SK-N-SH treated with all-trans-retinoic acid at 6 μM for 48 hours (cell line): ENCODE results near the gene SORCS1.

ENCODE experiments used
- ATAC-seq: fragments of 200-7000 bp; cut with Tn5 transposase; 3 replicates; pipeline ENCODE4 v1.9.1; 2020; ENCODE audit warnings: mild to moderate bottlenecking, moderate library complexity
- ARNTL ChIP-seq: fragments of 450-650 bp; formaldehyde crosslinking; IDR thresholded peaks from 2 replicates; pipeline ENCODE4 v1.5.0; 2020; ENCODE audit warnings: low read depth, mild to moderate bottlenecking, moderate library complexity, borderline replicate concordance
- BACH2 ChIP-seq: fragments of 250-450 bp; sonication (Bioruptor Pico); IDR thresholded peaks from 2 replicates; pipeline ENCODE4 v1.9.0; 2021; ENCODE audit warnings: mild to moderate bottlenecking, borderline replicate concordance
- CSDC2 ChIP-seq: fragments of 250-450 bp; sonication (Bioruptor Pico); IDR thresholded peaks from 2 replicates; pipeline ENCODE4 v1.5.0; 2020; ENCODE audit warnings: mild to moderate bottlenecking, moderate library complexity
- ISL1 ChIP-seq: fragments of 250-450 bp; sonication (Bioruptor Pico); IDR thresholded peaks from 2 replicates; pipeline ENCODE4 v2.1.2; 2022; ENCODE audit warnings: mild to moderate bottlenecking, moderate library complexity
- OSR1 ChIP-seq: fragments of 250-450 bp; sonication (Bioruptor Pico); IDR thresholded peaks from 2 replicates; pipeline ENCODE4 v1.8.0; 2022; ENCODE audit warnings: moderate library complexity, mild to moderate bottlenecking, inconsistent platforms
- PPARA ChIP-seq: fragments of 250-450 bp; sonication (Bioruptor Pico); IDR thresholded peaks from 2 replicates; pipeline ENCODE4 v1.5.0; 2020; ENCODE audit warnings: mild to moderate bottlenecking, borderline replicate concordance
- SNAI2 ChIP-seq: fragments of 250-450 bp; sonication (Bioruptor Pico); IDR thresholded peaks from 2 replicates; pipeline ENCODE4 v1.5.0; 2020; ENCODE audit warnings: mild to moderate bottlenecking, moderate library complexity
- TOX ChIP-seq: fragments of 250-450 bp; sonication (Bioruptor Pico); IDR thresholded peaks from 2 replicates; pipeline ENCODE4 v1.8.0; 2021; ENCODE audit warnings: mild to moderate bottlenecking, moderate library complexity, borderline replicate concordance
- ZC3H10 ChIP-seq: fragments of 250-450 bp; sonication (Bioruptor Pico); IDR thresholded peaks from 2 replicates; pipeline ENCODE4 v1.5.1; 2021; ENCODE audit warnings: mild to moderate bottlenecking, moderate library complexity
- ZFP3 ChIP-seq: fragments of 250-450 bp; sonication (Bioruptor Pico); IDR thresholded peaks from 2 replicates; pipeline ENCODE4 v1.5.0; 2020; ENCODE audit warnings: mild to moderate bottlenecking, moderate library complexity
- ZNF565 ChIP-seq: fragments of 450-650 bp; formaldehyde crosslinking; conservative IDR thresholded peaks from 2 replicates; pipeline ENCODE4 v1.5.0; 2020; ENCODE audit warnings: low read depth, mild to moderate bottlenecking, moderate library complexity
- ZNF70 ChIP-seq: fragments of 450-650 bp; formaldehyde crosslinking; IDR thresholded peaks from 2 replicates; pipeline ENCODE4 v1.5.0; 2020; ENCODE audit warnings: mild to moderate bottlenecking, moderate library complexity
- ZNF8 ChIP-seq: fragments of 450-650 bp; formaldehyde crosslinking; IDR thresholded peaks from 2 replicates; pipeline ENCODE4 v1.5.0; 2020; ENCODE audit warnings: mild to moderate bottlenecking, moderate library complexity
- TF ChIP-seq, protein P1 (sequence below): fragments of 250-450 bp; sonication (Bioruptor Pico); IDR thresholded peaks from 2 replicates; pipeline ENCODE4 v1.5.1; 2020; ENCODE audit warnings: low read depth, mild to moderate bottlenecking, moderate library complexity
- TF ChIP-seq, protein P2 (sequence below): fragments of 250-450 bp; sonication (Bioruptor Pico); IDR thresholded peaks from 2 replicates; pipeline ENCODE4 v1.5.0; 2020; ENCODE audit warnings: mild to moderate bottlenecking, moderate library complexity
- TF ChIP-seq, protein P3 (sequence below): fragments of 250-450 bp; sonication (Bioruptor Pico); IDR thresholded peaks from 2 replicates; pipeline ENCODE4 v1.8.0; 2020; ENCODE audit warnings: mild to moderate bottlenecking, moderate library complexity, borderline replicate concordance
- TF ChIP-seq, protein P4 (sequence below): fragments of 250-450 bp; sonication (Bioruptor Pico); IDR thresholded peaks from 2 replicates; pipeline ENCODE4 v1.8.0; 2021; ENCODE audit warnings: low read depth, mild to moderate bottlenecking, moderate library complexity, borderline replicate concordance

The SORCS1 gene

DNA sequence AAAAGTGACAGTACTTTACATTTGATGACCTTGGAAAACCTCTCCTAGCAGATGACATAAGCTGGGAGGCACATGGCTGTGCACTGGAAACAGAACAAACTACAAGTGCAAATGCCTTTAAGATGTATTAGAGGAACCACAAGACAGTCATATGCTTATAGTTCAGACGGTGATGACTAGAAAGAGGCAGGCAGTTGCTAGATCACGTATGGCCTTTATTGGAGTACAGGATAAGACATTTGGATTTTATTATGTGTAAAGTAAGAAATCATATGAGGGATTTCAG is 290.0 kb downstream of the SORCS1 start:
- ATAC-seq, result no peak
- no peak for TF ChIP-seq BACH2 (CRISPR knock-in tag)
- TF ChIP-seq, protein P1, sequence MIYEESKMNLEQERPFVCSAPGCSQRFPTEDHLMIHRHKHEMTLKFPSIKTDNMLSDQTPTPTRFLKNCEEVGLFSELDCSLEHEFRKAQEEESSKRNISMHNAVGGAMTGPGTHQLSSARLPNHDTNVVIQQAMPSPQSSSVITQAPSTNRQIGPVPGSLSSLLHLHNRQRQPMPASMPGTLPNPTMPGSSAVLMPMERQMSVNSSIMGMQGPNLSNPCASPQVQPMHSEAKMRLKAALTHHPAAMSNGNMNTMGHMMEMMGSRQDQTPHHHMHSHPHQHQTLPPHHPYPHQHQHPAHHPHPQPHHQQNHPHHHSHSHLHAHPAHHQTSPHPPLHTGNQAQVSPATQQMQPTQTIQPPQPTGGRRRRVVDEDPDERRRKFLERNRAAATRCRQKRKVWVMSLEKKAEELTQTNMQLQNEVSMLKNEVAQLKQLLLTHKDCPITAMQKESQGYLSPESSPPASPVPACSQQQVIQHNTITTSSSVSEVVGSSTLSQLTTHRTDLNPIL (CRISPR knock-in tag), result no peak
- TF ChIP-seq, protein P2, sequence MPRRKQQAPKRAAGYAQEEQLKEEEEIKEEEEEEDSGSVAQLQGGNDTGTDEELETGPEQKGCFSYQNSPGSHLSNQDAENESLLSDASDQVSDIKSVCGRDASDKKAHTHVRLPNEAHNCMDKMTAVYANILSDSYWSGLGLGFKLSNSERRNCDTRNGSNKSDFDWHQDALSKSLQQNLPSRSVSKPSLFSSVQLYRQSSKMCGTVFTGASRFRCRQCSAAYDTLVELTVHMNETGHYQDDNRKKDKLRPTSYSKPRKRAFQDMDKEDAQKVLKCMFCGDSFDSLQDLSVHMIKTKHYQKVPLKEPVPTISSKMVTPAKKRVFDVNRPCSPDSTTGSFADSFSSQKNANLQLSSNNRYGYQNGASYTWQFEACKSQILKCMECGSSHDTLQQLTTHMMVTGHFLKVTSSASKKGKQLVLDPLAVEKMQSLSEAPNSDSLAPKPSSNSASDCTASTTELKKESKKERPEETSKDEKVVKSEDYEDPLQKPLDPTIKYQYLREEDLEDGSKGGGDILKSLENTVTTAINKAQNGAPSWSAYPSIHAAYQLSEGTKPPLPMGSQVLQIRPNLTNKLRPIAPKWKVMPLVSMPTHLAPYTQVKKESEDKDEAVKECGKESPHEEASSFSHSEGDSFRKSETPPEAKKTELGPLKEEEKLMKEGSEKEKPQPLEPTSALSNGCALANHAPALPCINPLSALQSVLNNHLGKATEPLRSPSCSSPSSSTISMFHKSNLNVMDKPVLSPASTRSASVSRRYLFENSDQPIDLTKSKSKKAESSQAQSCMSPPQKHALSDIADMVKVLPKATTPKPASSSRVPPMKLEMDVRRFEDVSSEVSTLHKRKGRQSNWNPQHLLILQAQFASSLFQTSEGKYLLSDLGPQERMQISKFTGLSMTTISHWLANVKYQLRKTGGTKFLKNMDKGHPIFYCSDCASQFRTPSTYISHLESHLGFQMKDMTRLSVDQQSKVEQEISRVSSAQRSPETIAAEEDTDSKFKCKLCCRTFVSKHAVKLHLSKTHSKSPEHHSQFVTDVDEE (CRISPR knock-in tag), result no peak
- TF ChIP-seq ISL1 (CRISPR knock-in tag), result no peak
- TF ChIP-seq PPARA (CRISPR knock-in tag), result no peak
- no peak for TF ChIP-seq SNAI2 (CRISPR knock-in tag)
- TF ChIP-seq ZC3H10 (CRISPR knock-in tag), result no peak
- no peak for TF ChIP-seq ZNF70 (CRISPR knock-in tag)
- TF ChIP-seq ZNF8 (CRISPR knock-in tag), result no peak
- no peak for TF ChIP-seq ZNF565
- TF ChIP-seq, protein P3, sequence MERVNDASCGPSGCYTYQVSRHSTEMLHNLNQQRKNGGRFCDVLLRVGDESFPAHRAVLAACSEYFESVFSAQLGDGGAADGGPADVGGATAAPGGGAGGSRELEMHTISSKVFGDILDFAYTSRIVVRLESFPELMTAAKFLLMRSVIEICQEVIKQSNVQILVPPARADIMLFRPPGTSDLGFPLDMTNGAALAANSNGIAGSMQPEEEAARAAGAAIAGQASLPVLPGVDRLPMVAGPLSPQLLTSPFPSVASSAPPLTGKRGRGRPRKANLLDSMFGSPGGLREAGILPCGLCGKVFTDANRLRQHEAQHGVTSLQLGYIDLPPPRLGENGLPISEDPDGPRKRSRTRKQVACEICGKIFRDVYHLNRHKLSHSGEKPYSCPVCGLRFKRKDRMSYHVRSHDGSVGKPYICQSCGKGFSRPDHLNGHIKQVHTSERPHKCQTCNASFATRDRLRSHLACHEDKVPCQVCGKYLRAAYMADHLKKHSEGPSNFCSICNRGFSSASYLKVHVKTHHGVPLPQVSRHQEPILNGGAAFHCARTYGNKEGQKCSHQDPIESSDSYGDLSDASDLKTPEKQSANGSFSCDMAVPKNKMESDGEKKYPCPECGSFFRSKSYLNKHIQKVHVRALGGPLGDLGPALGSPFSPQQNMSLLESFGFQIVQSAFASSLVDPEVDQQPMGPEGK (CRISPR knock-in tag), result no peak

DNA sequence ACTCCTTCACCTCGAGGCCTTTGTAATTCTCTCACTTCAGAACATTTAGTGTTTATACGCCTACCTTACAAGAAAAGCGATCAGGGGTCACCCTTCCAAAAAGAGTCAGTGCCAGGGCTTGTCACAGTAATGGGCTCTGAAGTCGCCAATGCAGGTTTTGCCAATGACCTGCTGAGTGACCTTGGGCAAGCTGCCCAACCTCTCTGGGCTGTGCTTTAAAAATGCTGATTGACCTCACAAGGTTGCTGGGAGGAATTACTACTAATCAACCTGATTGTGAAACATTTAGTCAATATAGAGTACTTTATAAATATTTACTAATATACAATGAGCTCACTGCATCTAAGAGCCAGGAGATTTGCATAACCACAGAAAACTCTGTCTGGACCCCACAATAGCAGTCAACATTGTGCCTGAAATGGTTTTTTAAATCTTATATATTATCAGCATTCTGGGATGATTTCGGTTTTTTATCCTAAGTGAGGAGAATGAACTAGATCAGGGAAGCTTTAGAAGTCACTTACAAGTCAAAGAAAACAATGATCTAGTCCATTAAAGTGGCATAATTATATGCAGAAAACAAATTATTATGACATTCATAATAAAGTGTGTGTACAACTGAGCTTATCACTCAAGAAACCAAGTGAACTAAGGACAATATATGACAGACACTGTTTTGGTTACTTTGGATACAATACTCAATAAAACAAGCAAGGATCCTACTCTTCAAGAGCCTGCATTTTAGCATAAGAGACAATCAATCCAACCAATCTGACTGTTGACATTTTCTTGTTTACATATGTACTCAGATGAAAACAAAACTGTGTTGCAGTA is 290.5 kb downstream of the SORCS1 start:
- ATAC-seq, result no peak
- TF ChIP-seq, protein P2 (CRISPR knock-in tag), result no peak
- TF ChIP-seq OSR1 (CRISPR knock-in tag) (no peak), TOX (no peak), CSDC2 (CRISPR knock-in tag) (no peak), ARNTL (CRISPR knock-in tag) (no peak), SNAI2 (CRISPR knock-in tag) (no peak), ZFP3 (CRISPR knock-in tag) (no peak), ZNF70 (CRISPR knock-in tag) (no peak), BACH2 (CRISPR knock-in tag) (no peak)
- TF ChIP-seq, protein P4, sequence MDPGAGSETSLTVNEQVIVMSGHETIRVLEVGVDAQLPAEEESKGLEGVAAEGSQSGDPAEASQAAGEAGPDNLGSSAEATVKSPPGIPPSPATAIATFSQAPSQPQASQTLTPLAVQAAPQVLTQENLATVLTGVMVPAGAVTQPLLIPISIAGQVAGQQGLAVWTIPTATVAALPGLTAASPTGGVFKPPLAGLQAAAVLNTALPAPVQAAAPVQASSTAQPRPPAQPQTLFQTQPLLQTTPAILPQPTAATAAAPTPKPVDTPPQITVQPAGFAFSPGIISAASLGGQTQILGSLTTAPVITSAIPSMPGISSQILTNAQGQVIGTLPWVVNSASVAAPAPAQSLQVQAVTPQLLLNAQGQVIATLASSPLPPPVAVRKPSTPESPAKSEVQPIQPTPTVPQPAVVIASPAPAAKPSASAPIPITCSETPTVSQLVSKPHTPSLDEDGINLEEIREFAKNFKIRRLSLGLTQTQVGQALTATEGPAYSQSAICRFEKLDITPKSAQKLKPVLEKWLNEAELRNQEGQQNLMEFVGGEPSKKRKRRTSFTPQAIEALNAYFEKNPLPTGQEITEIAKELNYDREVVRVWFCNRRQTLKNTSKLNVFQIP (CRISPR knock-in tag), result no peak
- TF ChIP-seq, protein P1 (CRISPR knock-in tag), result no peak
